ENCODE measurements around the gene ARHGAP24. TPM values are rescaled to one million over a fixed set of nuclear protein-coding genes. Genes with fewer than 3 reads are reported as not detected.

Gene ARHGAP24
- total RNA-seq, 1 donor from 2014 or later, result 10.9 TPM

DNA sequence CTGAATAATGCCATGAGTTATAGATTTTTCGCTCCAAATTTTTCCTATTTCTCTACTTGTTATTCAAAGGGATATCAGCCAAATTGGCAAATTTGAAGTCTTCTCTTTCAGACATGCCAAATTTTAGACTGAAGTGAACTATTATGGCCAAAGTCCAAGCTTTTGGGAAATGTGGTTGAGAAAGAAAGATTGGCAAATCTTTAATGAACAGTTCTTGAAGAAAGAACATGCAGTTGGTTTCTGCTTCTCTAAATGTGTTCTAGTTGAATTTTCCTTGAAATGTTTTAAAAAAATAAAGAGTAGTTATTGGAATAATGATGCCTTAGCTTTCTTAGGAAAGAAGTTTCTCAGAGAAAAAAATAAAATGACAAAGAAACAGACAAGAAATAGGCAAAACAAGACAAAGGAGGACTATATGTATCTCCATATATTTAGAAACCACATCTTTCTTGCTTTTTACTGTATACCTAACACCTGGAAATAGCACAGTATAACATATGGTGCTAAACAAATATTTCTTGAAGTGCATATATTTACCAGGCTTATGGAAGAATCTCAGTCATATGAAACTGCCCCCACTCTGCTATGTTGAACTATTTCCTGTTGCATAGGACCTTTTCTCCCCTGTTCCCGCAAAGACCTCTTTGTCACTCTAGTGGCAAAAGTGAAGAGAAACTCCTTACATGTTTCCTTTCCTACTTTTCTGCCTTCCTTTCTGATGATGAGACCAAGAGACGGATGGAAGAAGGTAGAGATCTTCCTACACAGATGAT, 250.0 kb downstream of the ARHGAP24 start:
- H3K4me3 Mint-ChIP-seq, result no peak overlapping the region
- TF ChIP-seq, protein P1, sequence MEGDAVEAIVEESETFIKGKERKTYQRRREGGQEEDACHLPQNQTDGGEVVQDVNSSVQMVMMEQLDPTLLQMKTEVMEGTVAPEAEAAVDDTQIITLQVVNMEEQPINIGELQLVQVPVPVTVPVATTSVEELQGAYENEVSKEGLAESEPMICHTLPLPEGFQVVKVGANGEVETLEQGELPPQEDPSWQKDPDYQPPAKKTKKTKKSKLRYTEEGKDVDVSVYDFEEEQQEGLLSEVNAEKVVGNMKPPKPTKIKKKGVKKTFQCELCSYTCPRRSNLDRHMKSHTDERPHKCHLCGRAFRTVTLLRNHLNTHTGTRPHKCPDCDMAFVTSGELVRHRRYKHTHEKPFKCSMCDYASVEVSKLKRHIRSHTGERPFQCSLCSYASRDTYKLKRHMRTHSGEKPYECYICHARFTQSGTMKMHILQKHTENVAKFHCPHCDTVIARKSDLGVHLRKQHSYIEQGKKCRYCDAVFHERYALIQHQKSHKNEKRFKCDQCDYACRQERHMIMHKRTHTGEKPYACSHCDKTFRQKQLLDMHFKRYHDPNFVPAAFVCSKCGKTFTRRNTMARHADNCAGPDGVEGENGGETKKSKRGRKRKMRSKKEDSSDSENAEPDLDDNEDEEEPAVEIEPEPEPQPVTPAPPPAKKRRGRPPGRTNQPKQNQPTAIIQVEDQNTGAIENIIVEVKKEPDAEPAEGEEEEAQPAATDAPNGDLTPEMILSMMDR (conservative IDR thresholded peaks at IDR 0.05), result no peak
- H3K4me1 Mint-ChIP-seq (ENCODE audit: unreplicated experiment), result peaks cover 4% of the 10 kb centered on the region
- no peaks in the 10 kb centered on the region for H3K27me3 Mint-ChIP-seq
- no peaks in the 10 kb centered on the region for H3K36me3 Mint-ChIP-seq
- H3K27ac Mint-ChIP-seq, result no peak overlapping the region
- no peak for DNase-seq (ENCODE audit: extremely low spot score, unreplicated experiment)
- no peaks in the 10 kb centered on the region for H3K9me3 Mint-ChIP-seq

DNA sequence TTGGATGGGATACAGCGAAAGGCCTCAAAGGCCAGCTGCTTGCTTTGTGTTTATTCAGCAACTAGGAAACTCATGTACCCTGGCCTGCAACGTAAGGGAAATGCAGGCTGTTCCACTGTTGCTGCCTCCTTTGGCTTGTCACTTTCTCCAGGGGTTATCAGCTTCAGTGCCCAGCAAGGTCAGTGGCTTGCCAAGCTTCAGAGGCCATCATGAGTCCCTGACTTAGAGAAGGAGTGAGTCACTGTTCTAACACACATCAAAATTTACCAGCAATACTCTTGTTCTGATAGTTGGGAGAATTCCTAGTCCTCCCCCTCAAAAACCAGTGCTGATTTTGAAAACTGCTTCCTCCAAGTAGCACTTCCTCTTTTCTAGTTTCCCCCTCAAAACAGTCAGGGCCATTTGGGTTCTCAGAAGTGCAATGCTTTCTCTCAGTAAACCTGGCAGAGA, 250.8 kb downstream of the ARHGAP24 start:
- no peak overlapping the region for H3K27ac Mint-ChIP-seq
- H3K4me3 Mint-ChIP-seq, result no peak overlapping the region
- no peaks in the 10 kb centered on the region for H3K27me3 Mint-ChIP-seq
- H3K9me3 Mint-ChIP-seq, result no peaks in the 10 kb centered on the region
- no peak for DNase-seq (ENCODE audit: extremely low spot score, unreplicated experiment)
- TF ChIP-seq, protein P1 (conservative IDR thresholded peaks at IDR 0.05), result no peak
- H3K4me1 Mint-ChIP-seq (ENCODE audit: unreplicated experiment), result peaks cover 4% of the 10 kb centered on the region
- H3K36me3 Mint-ChIP-seq, result no peaks in the 10 kb centered on the region

DNA sequence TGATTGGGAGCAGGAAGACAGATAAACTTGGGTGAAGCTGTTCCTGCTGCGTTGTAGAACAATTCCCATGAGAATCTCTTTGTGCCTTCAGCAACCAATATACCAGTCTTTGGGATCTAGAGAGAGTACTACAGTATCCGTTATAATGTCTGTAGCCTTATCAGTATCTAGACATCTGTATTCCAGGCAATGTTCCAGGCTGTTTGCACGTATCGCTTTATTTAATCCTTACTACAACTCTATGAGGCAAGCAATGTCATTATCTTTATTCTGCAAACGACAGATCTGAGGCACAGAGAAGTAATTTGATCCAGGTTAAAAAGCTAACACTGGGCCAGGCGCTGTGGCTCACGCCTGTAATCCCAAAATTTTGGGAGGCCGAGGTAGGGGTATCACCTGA, 251.6 kb downstream of the ARHGAP24 start:
- Mint-ChIP-seq H3K4me1 (ENCODE audit: unreplicated experiment) (peaks cover 4% of the 10 kb centered on the region), H3K4me3 (no peak overlapping the region), H3K9me3 (no peaks in the 10 kb centered on the region), H3K27ac (no peak overlapping the region), H3K27me3 (no peaks in the 10 kb centered on the region), H3K36me3 (no peaks in the 10 kb centered on the region)
- TF ChIP-seq, protein P1 (conservative IDR thresholded peaks at IDR 0.05), result no peak
- no peak for DNase-seq (ENCODE audit: extremely low spot score, unreplicated experiment)

DNA sequence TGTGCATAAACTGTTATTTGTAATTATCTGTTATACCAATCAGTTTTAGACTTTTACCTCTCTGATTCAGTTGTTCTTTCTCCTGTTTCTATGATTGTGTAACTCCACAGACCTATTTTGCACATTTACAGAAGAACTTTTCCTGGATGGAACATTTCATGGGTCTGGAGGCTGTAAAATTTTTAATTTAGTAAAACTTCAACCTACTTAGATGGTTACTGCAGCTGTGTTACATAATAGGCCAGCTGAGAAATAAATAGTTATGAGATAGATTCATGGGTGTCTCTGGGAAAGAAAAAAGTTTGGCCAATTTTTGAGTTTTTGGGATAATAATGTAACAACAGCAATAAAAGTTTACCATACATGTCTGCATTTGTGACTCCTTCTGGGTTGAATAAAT, 253.5 kb downstream of the ARHGAP24 start:
- no peaks in the 10 kb centered on the region for H3K27me3 Mint-ChIP-seq
- TF ChIP-seq, protein P1 (conservative IDR thresholded peaks at IDR 0.05), result no peak
- H3K27ac Mint-ChIP-seq, result no peak overlapping the region
- no peak for DNase-seq (ENCODE audit: extremely low spot score, unreplicated experiment)
- H3K9me3 Mint-ChIP-seq, result no peaks in the 10 kb centered on the region
- H3K4me3 Mint-ChIP-seq, result no peak overlapping the region
- H3K36me3 Mint-ChIP-seq, result no peaks in the 10 kb centered on the region
- peaks cover 8% of the 10 kb centered on the region for H3K4me1 Mint-ChIP-seq (ENCODE audit: unreplicated experiment)

DNA sequence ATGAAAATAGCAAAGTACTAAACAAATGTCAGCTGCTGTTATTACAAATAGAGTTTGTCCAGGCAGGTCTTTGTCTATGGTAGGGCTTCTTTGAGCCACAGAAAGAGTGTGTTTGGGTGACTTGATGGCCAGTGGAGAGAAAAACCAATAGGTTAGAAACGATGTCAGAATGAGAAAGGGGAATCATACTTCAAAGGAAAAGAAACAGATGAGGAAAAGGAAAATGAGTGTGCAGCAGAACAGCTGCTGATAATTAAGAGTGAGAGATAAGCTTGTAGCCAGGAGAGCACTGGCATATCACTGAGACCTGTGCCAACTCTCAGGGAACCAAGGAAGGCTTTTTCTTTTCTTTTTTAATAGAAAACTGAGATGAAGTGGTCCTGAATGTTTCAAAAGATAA, 257.2 kb downstream of the ARHGAP24 start:
- Mint-ChIP-seq H3K36me3 (no peaks in the 10 kb centered on the region), H3K27me3 (no peaks in the 10 kb centered on the region), H3K27ac (no peak overlapping the region), H3K4me1 (ENCODE audit: unreplicated experiment) (peaks cover 4% of the 10 kb centered on the region), H3K9me3 (no peaks in the 10 kb centered on the region), H3K4me3 (no peak overlapping the region)
- no peak for DNase-seq (ENCODE audit: extremely low spot score, unreplicated experiment)
- TF ChIP-seq, protein P1 (conservative IDR thresholded peaks at IDR 0.05), result no peak

All from type B pancreatic cell (in vitro differentiated cells).